Measurements from ENCODE around the gene FES.

DNA sequence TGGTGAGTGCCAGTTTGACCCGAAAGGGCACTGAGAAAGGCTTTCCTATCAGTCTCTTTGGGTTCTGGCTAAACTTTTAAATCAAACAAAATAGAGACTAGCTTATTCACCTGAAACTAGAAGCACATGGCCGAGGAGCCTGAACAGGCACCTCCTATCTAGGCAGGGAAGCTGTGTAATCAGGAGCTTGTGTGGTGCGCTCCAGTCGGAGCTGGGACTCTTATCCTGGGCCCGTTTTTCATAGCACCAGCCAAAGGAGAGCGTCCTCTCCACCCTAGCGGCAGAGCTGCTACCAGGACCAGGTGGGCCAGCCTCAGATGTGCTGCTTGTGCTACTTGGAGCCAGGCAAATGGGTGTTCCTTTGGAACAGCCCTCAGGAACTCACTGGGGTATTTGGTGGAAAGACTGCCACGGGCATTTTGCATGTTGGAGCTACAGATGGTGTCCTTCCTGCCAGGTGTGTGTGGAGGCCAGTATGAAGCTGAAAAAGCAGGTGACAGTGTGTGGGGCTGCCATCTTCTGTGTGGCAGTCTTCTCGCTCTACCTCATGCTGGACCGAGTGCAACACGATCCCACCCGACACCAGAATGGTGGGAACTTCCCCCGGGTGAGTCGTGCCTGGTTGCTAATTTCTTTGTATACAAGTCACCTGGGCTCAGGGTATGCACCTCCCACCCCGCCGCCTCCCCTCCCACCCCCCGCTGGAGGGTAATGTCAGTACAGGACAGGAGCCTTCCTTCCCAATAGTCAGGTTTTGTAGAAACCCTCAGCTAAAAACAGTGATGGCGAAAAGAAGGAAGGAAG lies 19.6 kb downstream of the FES start:
- no peak for TF ChIP-seq ZNF274 (IDR thresholded peaks at IDR 0.05; ENCODE audit: insufficient read depth, insufficient read length)
- TF ChIP-seq SUZ12 (IDR thresholded peaks at IDR 0.05; ENCODE audit: unreplicated experiment), result no peak
- no peak for TF ChIP-seq POLR2A (IDR thresholded peaks at IDR 0.05; ENCODE audit: low read depth, low read length)
- no peak for TF ChIP-seq TAF1 (IDR thresholded peaks at IDR 0.05; ENCODE audit: borderline replicate concordance, low read depth, low read length)
- no peak for TF ChIP-seq EP300 (IDR thresholded peaks at IDR 0.05; ENCODE audit: borderline replicate concordance in 1 of 2, control insufficient read depth in 1 of 2, low read depth in 2 of 2, low read length in 2 of 2)
- TF ChIP-seq RFX5 (IDR thresholded peaks at IDR 0.05; ENCODE audit: low read depth, low read length), result no peak
- TF ChIP-seq SIN3A (IDR thresholded peaks at IDR 0.05; ENCODE audit: low read depth, low read length), result no peak
- no peak for TF ChIP-seq CEBPB (IDR thresholded peaks at IDR 0.05; ENCODE audit: borderline replicate concordance in 1 of 2, low read depth in 2 of 2, low read length in 2 of 2)
- no peak for TF ChIP-seq CHD1 (IDR thresholded peaks at IDR 0.05; ENCODE audit: low read depth, low read length)

Measured in GM12878 (cell line).